ENCODE data around the gene CRAMP1. TPM values are rescaled to one million over a fixed set of nuclear protein-coding genes. Genes with fewer than 3 reads are reported as not detected.

The CRAMP1 gene
- total and polyA plus RNA-seq, 2 donors (not counting 3 experiments of a cell fraction or from before 2014, with no cell fraction given), result 21.5 to 30.8 TPM

- Histone ChIP-seq H3K4me3 (replicated peaks in 1 of 3; ENCODE audit: insufficient read depth in 1 of 3, low read depth in 1 of 3, low read length in 3 of 3) (no peak overlapping the region), H3K79me2 (ENCODE audit: control insufficient read depth, insufficient read depth, low read length) (peaks cover 17% of the 10 kb centered on the region), H3K36me3 (ENCODE audit: control insufficient read depth in 2 of 2, extremely low read depth in 1 of 2, insufficient read depth in 2 of 2, low read length in 2 of 2) (peaks cover 4 to 31% of the 10 kb centered on the region in 2 experiments), H3K9me3 (replicated peaks; ENCODE audit: control insufficient read depth, insufficient read depth, low read length) (no peaks in the 10 kb centered on the region), H3K27ac (ENCODE audit: insufficient read depth, low read depth, low read length) (no peak overlapping the region), H3K4me1 (ENCODE audit: control insufficient read depth, extremely low read depth, insufficient read depth, low read length) (peaks cover 6% of the 10 kb centered on the region), H3K27me3 (ENCODE audit: control insufficient read depth in 2 of 2, insufficient read depth in 2 of 2, low read length in 2 of 2) (no peaks in the 10 kb centered on the region), H3K4me2 (ENCODE audit: insufficient read depth, low read length) (no peak overlapping the region), H3K9ac (replicated peaks; ENCODE audit: extremely low read depth, insufficient read depth, low read length) (no peak overlapping the region), H2AFZ (ENCODE audit: low read depth, low read length) (no peak overlapping the region), H4K20me1 (replicated peaks; ENCODE audit: control insufficient read depth, extremely low read depth, insufficient read depth, low read length) (no peaks in the 10 kb centered on the region), H3K9me1 (replicated peaks; ENCODE audit: control insufficient read depth, extremely low read depth, insufficient read depth, low read length) (no peaks in the 10 kb centered on the region)
- ChIA-PET CTCF (interaction anchor here (2.3 kb wide), 1 partner anchor 233 kb away, joined by 7 read pairs; no protein-coding TSS in a partner anchor), POLR2A (no interaction called here)
- intact Hi-C loops (cut with micrococcal nuclease) (no loop called here), dilution Hi-C loops (cut with MboI; ENCODE audit: extremely low pct_ligation_motif_present, low sequenced_read_pairs) (no loop called here)
- DNase-seq (ENCODE audit: low read depth, low spot score) (no peak), FAIRE-seq (no peak)
- TF ChIP-seq POLR2AphosphoS5 (IDR thresholded peaks at IDR 0.05; ENCODE audit: insufficient read depth, low read depth, low read length) (no peak), MAX (IDR thresholded peaks at IDR 0.05; ENCODE audit: insufficient read depth, insufficient read length) (peak; percentile 11)
- BruUV-seq (replicated peaks), result no TSS peak
Observed at GRCh38 chr16:1726661-1727502, 114.7 kb downstream of the CRAMP1 start.

Other genes starting within 250 kb of the CRAMP1 start
- 32.8 and 33.0 TPM in 2 replicates for gene UNKL, start 197.7 kb upstream of the CRAMP1 start, total RNA-seq
- gene UNKL, start 197.7 kb upstream of the CRAMP1 start, polyA plus RNA-seq, result 17.1 and 23.2 TPM in 2 replicates
- gene UQCC4, start 191.6 kb upstream of the CRAMP1 start, total RNA-seq, result 13.4 and 15.1 TPM in 2 replicates
- 29.3 and 33.3 TPM in 2 replicates for gene UQCC4, start 191.6 kb upstream of the CRAMP1 start, polyA plus RNA-seq
- not detected in 2 replicates for gene PERCC1, start 181.3 kb upstream of the CRAMP1 start, total RNA-seq
- not detected in 2 replicates for gene PERCC1, start 181.3 kb upstream of the CRAMP1 start, polyA plus RNA-seq
- 0.25 and 0.75 TPM in 2 replicates for gene CCDC154, start 167.8 kb upstream of the CRAMP1 start, total RNA-seq
- gene CCDC154, start 167.8 kb upstream of the CRAMP1 start, polyA plus RNA-seq, result 0.13 and 0.65 TPM in 2 replicates
- 89.8 and 94.9 TPM in 2 replicates for gene CLCN7, start 137.3 kb upstream of the CRAMP1 start, total RNA-seq
- gene CLCN7, start 137.3 kb upstream of the CRAMP1 start, polyA plus RNA-seq, result 59.8 and 76.1 TPM in 2 replicates
- gene PTX4, start 123.4 kb upstream of the CRAMP1 start, total RNA-seq, result 0.31 TPM in 1 of 2 replicates, not detected in the other
- gene PTX4, start 123.4 kb upstream of the CRAMP1 start, polyA plus RNA-seq, result not detected in 2 replicates
- 60.5 and 61.6 TPM in 2 replicates for gene TELO2, start 119.0 kb upstream of the CRAMP1 start, total RNA-seq
- gene TELO2, start 119.0 kb upstream of the CRAMP1 start, polyA plus RNA-seq, result 30.7 and 32.8 TPM in 2 replicates
- gene TMEM204, start 78.7 kb upstream of the CRAMP1 start, total RNA-seq, result 32.5 and 37.5 TPM in 2 replicates
- gene TMEM204, start 78.7 kb upstream of the CRAMP1 start, polyA plus RNA-seq, result 50.7 and 68.8 TPM in 2 replicates
- 16.6 and 18.9 TPM in 2 replicates for gene IFT140, start 288 bp upstream of the CRAMP1 start, total RNA-seq
- 8.8 and 9.5 TPM in 2 replicates for gene IFT140, start 288 bp upstream of the CRAMP1 start, polyA plus RNA-seq
- 86.5 and 93.3 TPM in 2 replicates for gene JPT2, start 65.9 kb downstream of the CRAMP1 start, total RNA-seq
- gene JPT2, start 65.9 kb downstream of the CRAMP1 start, polyA plus RNA-seq, result 30.4 and 35.8 TPM in 2 replicates
- 92.2 and 95.0 TPM in 2 replicates for gene MAPK8IP3, start 93.8 kb downstream of the CRAMP1 start, total RNA-seq
- gene MAPK8IP3, start 93.8 kb downstream of the CRAMP1 start, polyA plus RNA-seq, result 40.7 and 48.6 TPM in 2 replicates
- gene NME3, start 159.2 kb downstream of the CRAMP1 start, total RNA-seq, result 32.0 and 38.2 TPM in 2 replicates
- 74.4 and 133 TPM in 2 replicates for gene NME3, start 159.2 kb downstream of the CRAMP1 start, polyA plus RNA-seq
- 15.2 and 21.4 TPM in 2 replicates for gene EME2, start 160.4 kb downstream of the CRAMP1 start, total RNA-seq
- 9.7 and 11.5 TPM in 2 replicates for gene EME2, start 160.4 kb downstream of the CRAMP1 start, polyA plus RNA-seq
- 85.2 and 102 TPM in 2 replicates for gene MRPS34, start 160.8 kb downstream of the CRAMP1 start, total RNA-seq
- 82.1 and 93.8 TPM in 2 replicates for gene MRPS34, start 160.8 kb downstream of the CRAMP1 start, polyA plus RNA-seq
- gene SPSB3, start 170.2 kb downstream of the CRAMP1 start, total RNA-seq, result 39.0 and 40.5 TPM in 2 replicates
- gene SPSB3, start 170.2 kb downstream of the CRAMP1 start, polyA plus RNA-seq, result 86.2 and 107 TPM in 2 replicates
- gene NUBP2, start 170.6 kb downstream of the CRAMP1 start, total RNA-seq, result 55.0 and 58.2 TPM in 2 replicates
- 69.6 and 85.4 TPM in 2 replicates for gene NUBP2, start 170.6 kb downstream of the CRAMP1 start, polyA plus RNA-seq
- gene IGFALS, start 181.3 kb downstream of the CRAMP1 start, total RNA-seq, result not detected in 2 replicates
- 0.03 TPM in 1 of 2 replicates, not detected in the other for gene IGFALS, start 181.3 kb downstream of the CRAMP1 start, polyA plus RNA-seq
- 54.3 and 56.4 TPM in 2 replicates for gene HAGH, start 214.5 kb downstream of the CRAMP1 start, total RNA-seq
- 84.2 and 122 TPM in 2 replicates for gene HAGH, start 214.5 kb downstream of the CRAMP1 start, polyA plus RNA-seq
- 27.9 and 44.8 TPM in 2 replicates for gene FAHD1, start 214.8 kb downstream of the CRAMP1 start, total RNA-seq
- gene FAHD1, start 214.8 kb downstream of the CRAMP1 start, polyA plus RNA-seq, result 69.2 and 85.0 TPM in 2 replicates